Glutamatergic neuron (in vitro differentiated cells): Measurements from ENCODE around the gene MGAT4C. TPM values are rescaled to one million over a fixed set of nuclear protein-coding genes. Genes with fewer than 3 reads are reported as not detected.
"Not testable (repeated sequence)": the region's sequence is repeated elsewhere in the genome, so short reads cannot be mapped to it uniquely, and the experiment has no call there.

Source experiments
- DNase-seq: peaks from one replicate; pipeline ENCODE4 v3.0.0; 2022
- H3K27ac Mint-ChIP-seq: one replicate; pipeline ENCODE4 v1.8.0; 2020; ENCODE audit warnings: mild to moderate bottlenecking, mixed read lengths, inconsistent platforms; ENCODE audit not compliant: unreplicated experiment
- H3K27me3 Mint-ChIP-seq: one replicate; pipeline ENCODE4 v1.8.0; 2020; ENCODE audit warnings: mild to moderate bottlenecking, moderate library complexity, mixed read lengths, inconsistent platforms; ENCODE audit not compliant: unreplicated experiment
- H3K36me3 Mint-ChIP-seq: one replicate; pipeline ENCODE4 v1.8.0; 2020; ENCODE audit warnings: mild to moderate bottlenecking, mixed read lengths, inconsistent platforms; ENCODE audit not compliant: unreplicated experiment
- H3K4me1 Mint-ChIP-seq: one replicate; pipeline ENCODE4 v1.8.0; 2020; ENCODE audit warnings: mild to moderate bottlenecking, low read depth, mixed read lengths, inconsistent platforms; ENCODE audit not compliant: unreplicated experiment
- H3K4me3 Mint-ChIP-seq: one replicate; pipeline ENCODE4 v1.8.0; 2020; ENCODE audit warnings: mild to moderate bottlenecking, mixed read lengths, inconsistent platforms; ENCODE audit not compliant: unreplicated experiment
- H3K9me3 Mint-ChIP-seq: one replicate; pipeline ENCODE4 v1.8.0; 2020; ENCODE audit warnings: mild to moderate bottlenecking, moderate library complexity, mixed read lengths, inconsistent platforms; ENCODE audit not compliant: unreplicated experiment
- total RNA-seq: library from RNA; stranded (reverse); fragmentation: NEBNext Ultra II Directional; extraction: Animal tissue kit (Norgen Biotek cat#: 25700); gene quantifications from one replicate; pipeline ENCODE4 v1.2.1, GENCODE V29; 2021; ENCODE audit not compliant: unreplicated experiment
- TF ChIP-seq, protein P1 (sequence below): fragments of 200-600 bp; sonication (generic); IDR thresholded peaks from one replicate; pipeline ENCODE4 v1.5.0; 2021; ENCODE audit not compliant: partially characterized antibody, unreplicated experiment

MGAT4C gene
- total RNA-seq, 1 donor from 2014 or later = 0.98 TPM

GRCh38 chr12:86139671-86140070 lies 116.5 kb downstream of the MGAT4C start:
- no peaks in the 10 kb centered on the region for H3K9me3 Mint-ChIP-seq
- no peak overlapping the region for H3K27ac Mint-ChIP-seq
- no peak overlapping the region for H3K4me3 Mint-ChIP-seq
- H3K36me3 Mint-ChIP-seq = no peaks in the 10 kb centered on the region
- H3K4me1 Mint-ChIP-seq = peaks cover 4% of the 10 kb centered on the region
- DNase-seq = no peak
- no peaks in the 10 kb centered on the region for H3K27me3 Mint-ChIP-seq
- TF ChIP-seq, protein P1, sequence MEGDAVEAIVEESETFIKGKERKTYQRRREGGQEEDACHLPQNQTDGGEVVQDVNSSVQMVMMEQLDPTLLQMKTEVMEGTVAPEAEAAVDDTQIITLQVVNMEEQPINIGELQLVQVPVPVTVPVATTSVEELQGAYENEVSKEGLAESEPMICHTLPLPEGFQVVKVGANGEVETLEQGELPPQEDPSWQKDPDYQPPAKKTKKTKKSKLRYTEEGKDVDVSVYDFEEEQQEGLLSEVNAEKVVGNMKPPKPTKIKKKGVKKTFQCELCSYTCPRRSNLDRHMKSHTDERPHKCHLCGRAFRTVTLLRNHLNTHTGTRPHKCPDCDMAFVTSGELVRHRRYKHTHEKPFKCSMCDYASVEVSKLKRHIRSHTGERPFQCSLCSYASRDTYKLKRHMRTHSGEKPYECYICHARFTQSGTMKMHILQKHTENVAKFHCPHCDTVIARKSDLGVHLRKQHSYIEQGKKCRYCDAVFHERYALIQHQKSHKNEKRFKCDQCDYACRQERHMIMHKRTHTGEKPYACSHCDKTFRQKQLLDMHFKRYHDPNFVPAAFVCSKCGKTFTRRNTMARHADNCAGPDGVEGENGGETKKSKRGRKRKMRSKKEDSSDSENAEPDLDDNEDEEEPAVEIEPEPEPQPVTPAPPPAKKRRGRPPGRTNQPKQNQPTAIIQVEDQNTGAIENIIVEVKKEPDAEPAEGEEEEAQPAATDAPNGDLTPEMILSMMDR = no peak

- no peaks in the 10 kb centered on the region for H3K27me3 Mint-ChIP-seq
- TF ChIP-seq, protein P1 = no peak
- no peak overlapping the region for H3K4me3 Mint-ChIP-seq
- no peak overlapping the region for H3K27ac Mint-ChIP-seq
- H3K4me1 Mint-ChIP-seq = peaks cover 5% of the 10 kb centered on the region
- H3K36me3 Mint-ChIP-seq = no peaks in the 10 kb centered on the region
- no peaks in the 10 kb centered on the region for H3K9me3 Mint-ChIP-seq
- DNase-seq = no peak
Observed at GRCh38 chr12:86138770-86139169, 117.4 kb downstream of the MGAT4C start.

DNA sequence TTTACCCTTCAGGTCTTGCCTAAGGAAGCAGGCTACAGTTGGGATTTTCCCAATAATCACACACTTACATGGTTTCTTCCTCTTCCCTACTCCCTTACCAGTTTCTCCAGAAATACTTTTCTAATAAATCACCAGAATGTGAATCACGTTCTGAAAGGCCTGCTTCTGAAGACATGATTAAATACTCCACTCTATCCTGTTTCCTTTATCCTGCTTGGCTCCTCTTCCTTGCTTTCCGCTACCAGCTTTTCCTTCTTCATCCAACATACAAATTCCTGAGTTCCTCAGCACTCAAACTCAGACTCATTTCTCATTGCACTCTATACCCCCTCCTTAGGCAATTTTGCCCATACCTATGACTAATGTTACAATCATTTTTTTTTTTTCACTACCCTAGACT lies 118.3 kb downstream of the MGAT4C start:
- H3K4me1 Mint-ChIP-seq = peaks cover 5% of the 10 kb centered on the region
- H3K36me3 Mint-ChIP-seq = no peaks in the 10 kb centered on the region
- no peak for DNase-seq
- H3K27me3 Mint-ChIP-seq = no peaks in the 10 kb centered on the region
- no peaks in the 10 kb centered on the region for H3K9me3 Mint-ChIP-seq
- no peak overlapping the region for H3K4me3 Mint-ChIP-seq
- no peak overlapping the region for H3K27ac Mint-ChIP-seq
- TF ChIP-seq, protein P1 = no peak

- no peaks in the 10 kb centered on the region for H3K27me3 Mint-ChIP-seq
- no peak overlapping the region for H3K27ac Mint-ChIP-seq
- no peak for DNase-seq
- no peaks in the 10 kb centered on the region for H3K9me3 Mint-ChIP-seq
- H3K4me3 Mint-ChIP-seq = no peak overlapping the region
- peaks cover 5% of the 10 kb centered on the region for H3K4me1 Mint-ChIP-seq
- H3K36me3 Mint-ChIP-seq = no peaks in the 10 kb centered on the region
- TF ChIP-seq, protein P1 = no peak
Observed at GRCh38 chr12:86134561-86134960, 121.6 kb downstream of the MGAT4C start.

DNA sequence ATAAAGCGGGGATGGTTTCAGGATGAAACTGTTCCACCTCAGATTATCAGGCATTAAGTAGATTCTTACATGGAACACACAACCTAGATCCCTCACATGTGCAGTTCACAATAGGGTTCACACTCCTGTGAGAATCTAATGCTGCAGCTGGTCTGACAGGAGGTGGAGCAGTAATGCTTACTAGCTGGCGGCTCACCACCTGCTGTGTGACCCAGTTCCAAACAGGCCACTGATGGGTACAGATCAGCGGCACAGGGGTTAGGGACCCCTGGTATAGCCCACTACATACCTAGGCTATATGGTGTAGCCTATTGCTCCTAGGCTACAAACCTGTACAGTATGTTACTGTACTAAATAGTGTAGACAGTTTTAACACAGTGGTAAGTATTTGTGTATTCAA lies 129.3 kb downstream of the MGAT4C start:
- H3K27me3 Mint-ChIP-seq, H3K4me3 Mint-ChIP-seq, H3K36me3 Mint-ChIP-seq, H3K27ac Mint-ChIP-seq, H3K9me3 Mint-ChIP-seq, H3K4me1 Mint-ChIP-seq: not testable (repeated sequence)
- DNase-seq = peak; percentile 20
